Measurements from ENCODE around the gene CNDP2. TPM values are rescaled to one million over a fixed set of nuclear protein-coding genes. Genes with fewer than 3 reads are reported as not detected.

The CNDP2 gene
- total and polyA plus RNA-seq, 8 donors, result 65.7 to 196 (median 94.4) TPM

DNA sequence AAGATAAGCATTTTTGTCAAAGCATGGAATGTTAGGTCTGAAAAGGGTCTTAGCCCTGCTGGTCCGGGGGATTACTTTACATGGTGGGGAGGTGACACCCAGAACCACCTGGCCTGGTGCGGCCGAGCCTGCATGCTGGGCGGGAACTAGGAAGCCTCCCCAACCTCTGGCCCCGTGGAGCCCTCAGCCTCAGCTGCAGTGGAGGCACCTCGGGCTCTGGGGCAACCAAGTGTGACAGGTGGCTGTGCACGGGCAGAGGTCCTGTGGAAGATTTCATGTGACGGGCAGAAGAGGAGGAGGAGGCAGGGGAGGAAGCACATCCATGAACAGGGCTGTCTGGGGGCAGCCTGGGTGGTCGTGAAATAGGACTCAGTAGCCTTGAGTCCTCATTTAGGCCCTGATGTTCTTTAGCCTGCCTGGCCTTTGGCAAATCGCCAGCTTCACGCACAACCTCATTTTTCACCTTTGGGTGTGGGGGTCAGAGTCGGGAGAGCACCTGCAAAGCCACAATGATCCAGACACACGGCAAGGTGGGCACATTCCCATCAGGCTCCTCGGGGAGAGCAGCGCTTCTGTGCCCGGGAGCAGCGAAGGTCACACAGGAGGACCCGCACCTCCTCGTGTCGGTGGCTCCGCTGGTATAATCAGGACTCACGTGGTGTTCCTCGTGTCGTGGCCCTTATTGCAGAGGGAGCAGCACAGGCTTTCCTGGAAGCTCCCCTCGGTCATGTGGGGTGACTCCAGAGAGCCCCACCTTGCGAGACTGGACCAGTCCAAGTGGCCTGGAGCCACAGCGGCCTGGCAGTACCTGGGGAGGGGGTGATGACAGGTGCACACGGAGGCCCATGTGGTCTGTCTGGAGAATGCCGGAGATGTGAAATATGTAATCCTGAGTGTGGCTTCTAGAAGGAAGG lies 13.9 kb downstream of the CNDP2 start:
- no peak for DNase-seq
- intact Hi-C loops (cut with DNase I), result loop anchor here in 1 of 3 donors (10.0 kb wide), 1 partner anchor 45 kb away; no protein-coding TSS in a partner anchor
- H3K4me3 ChIP-seq, result no peak overlapping the region
- WGBS, 2 donors, result 82 to 86% methylated on average over 29 of the region's 29 CpGs
- no peaks in the 10 kb centered on the region for H3K27me3 ChIP-seq
- no peak overlapping the region for H3K27ac ChIP-seq
- H3K36me3 ChIP-seq, result peaks cover 0 to 67% (median 11%) of the 10 kb centered on the region in 3 donors
- peaks cover 28 to 33% (median 29%) of the 10 kb centered on the region in 3 donors for H3K4me1 ChIP-seq
- ATAC-seq, result no peak
- FAIRE-seq, result no peak
- no peaks in the 10 kb centered on the region for H3K9me3 ChIP-seq
- TF ChIP-seq, protein P1, sequence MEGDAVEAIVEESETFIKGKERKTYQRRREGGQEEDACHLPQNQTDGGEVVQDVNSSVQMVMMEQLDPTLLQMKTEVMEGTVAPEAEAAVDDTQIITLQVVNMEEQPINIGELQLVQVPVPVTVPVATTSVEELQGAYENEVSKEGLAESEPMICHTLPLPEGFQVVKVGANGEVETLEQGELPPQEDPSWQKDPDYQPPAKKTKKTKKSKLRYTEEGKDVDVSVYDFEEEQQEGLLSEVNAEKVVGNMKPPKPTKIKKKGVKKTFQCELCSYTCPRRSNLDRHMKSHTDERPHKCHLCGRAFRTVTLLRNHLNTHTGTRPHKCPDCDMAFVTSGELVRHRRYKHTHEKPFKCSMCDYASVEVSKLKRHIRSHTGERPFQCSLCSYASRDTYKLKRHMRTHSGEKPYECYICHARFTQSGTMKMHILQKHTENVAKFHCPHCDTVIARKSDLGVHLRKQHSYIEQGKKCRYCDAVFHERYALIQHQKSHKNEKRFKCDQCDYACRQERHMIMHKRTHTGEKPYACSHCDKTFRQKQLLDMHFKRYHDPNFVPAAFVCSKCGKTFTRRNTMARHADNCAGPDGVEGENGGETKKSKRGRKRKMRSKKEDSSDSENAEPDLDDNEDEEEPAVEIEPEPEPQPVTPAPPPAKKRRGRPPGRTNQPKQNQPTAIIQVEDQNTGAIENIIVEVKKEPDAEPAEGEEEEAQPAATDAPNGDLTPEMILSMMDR (IDR thresholded peaks at IDR 0.05), result no peak

DNA sequence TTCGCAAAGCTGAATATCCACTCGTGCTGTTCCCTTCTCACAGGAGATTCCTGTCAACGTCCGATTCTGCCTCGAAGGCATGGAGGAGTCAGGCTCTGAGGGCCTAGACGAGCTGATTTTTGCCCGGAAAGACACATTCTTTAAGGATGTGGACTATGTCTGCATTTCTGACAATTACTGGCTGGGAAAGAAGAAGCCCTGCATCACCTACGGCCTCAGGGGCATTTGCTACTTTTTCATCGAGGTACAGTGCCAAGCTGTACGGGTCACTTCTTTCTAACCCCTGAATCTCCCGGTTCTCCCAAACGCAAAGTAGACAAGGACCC lies 14.6 kb downstream of the CNDP2 start:
- H3K4me1 ChIP-seq, result peaks cover 28 to 33% (median 29%) of the 10 kb centered on the region in 3 donors
- WGBS, 2 donors, result 88 to 91% methylated on average over 12 of the region's 12 CpGs

DNA sequence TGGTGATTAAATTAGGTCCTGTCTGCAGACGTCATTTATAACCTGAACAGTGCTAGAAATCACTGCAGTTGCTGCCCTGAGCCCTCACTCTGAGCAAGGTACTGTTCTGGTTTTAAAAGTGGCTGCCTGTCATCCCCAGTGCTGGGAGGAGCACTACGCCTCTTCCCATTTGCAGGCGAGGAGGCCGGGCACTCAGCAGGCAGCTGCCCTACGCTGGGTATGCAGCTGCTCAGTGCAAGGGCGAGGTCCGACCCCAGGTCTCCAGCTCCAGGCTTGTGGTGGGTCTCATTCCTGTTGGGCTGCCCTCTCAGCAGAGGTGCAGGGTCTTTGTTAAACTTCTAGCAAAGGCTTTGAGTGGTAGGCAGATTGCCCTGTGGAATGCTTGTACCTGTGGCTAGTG lies 15.7 kb downstream of the CNDP2 start:
- Histone ChIP-seq H3K4me3 (no peak overlapping the region), H3K27me3 (no peaks in the 10 kb centered on the region), H3K4me1 (peaks cover 25 to 31% (median 27%) of the 10 kb centered on the region in 3 donors), H3K27ac (peak overlapping the region in 3 of 4 donors; percentile 28 to 43 (median 37)), H3K36me3 (peaks cover 0 to 74% (median 14%) of the 10 kb centered on the region in 3 donors), H3K9me3 (no peaks in the 10 kb centered on the region)
- 58 to 71% methylated on average over 7 of the region's 7 CpGs for WGBS, 2 donors
- TF ChIP-seq, protein P1 (IDR thresholded peaks at IDR 0.05), result no peak
- intact Hi-C loops (cut with DNase I), result no loop called here
- no peak for DNase-seq
- no peak for FAIRE-seq
- peak in 1 of 4 donors; percentile 1 for ATAC-seq

More for the DNA sequence above, 14.6 kb downstream of the CNDP2 start:
- Histone ChIP-seq H3K9me3 (no peaks in the 10 kb centered on the region), H3K4me3 (no peak overlapping the region), H3K36me3 (peaks cover 0 to 73% (median 11%) of the 10 kb centered on the region in 3 donors), H3K27me3 (no peaks in the 10 kb centered on the region), H3K27ac (no peak overlapping the region)
- TF ChIP-seq, protein P1 (IDR thresholded peaks at IDR 0.05), result no peak
- FAIRE-seq (no peak), ATAC-seq (no peak), DNase-seq (no peak)
- intact Hi-C loops (cut with DNase I), result no loop called here

DNA sequence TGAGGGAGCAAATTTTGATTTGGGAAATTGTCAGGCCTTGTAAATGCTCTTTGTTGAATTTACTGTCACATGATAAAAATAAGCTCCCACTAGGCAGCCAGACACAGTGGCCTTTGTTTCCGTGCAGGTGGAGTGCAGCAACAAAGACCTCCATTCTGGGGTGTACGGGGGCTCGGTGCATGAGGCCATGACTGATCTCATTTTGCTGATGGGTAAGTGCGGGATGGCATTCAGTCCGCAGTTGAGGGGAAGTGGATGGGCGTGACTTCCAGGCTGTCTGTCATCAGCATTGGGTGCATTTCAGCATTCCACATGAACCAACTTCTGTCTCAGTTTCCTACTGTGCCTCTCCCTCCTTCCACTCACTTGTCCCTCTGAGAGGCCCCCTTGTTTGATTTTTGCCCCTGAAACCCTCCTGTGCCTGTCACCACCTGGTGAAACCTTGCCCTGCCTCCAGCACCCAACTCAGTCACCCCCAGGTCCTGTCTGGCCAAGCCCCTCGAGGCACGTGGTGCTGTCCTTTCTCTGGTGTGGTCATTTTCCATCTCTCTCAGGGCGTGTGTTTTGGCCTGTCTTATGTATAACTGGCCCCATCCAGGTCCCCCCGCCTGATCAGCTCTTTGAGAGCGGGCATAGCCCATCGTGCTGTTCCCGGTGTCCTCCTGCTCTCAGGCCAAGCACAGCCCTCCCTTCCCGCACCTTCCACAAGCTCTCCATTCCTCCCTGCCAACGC lies 16.3 kb downstream of the CNDP2 start:
- FAIRE-seq (no peak), ATAC-seq (peak in 1 of 4 donors; percentile 4), DNase-seq (no peak)
- Histone ChIP-seq H3K27me3 (no peaks in the 10 kb centered on the region), H3K9me3 (no peaks in the 10 kb centered on the region), H3K4me1 (peaks cover 18 to 25% (median 21%) of the 10 kb centered on the region in 3 donors), H3K36me3 (peaks cover 0 to 74% (median 15%) of the 10 kb centered on the region in 3 donors), H3K4me3 (no peak overlapping the region), H3K27ac (peak overlapping the region in 3 of 4 donors; percentile 1 to 37 (median 28))
- TF ChIP-seq, protein P1 (IDR thresholded peaks at IDR 0.05), result no peak
- intact Hi-C loops (cut with DNase I), result no loop called here
- WGBS, 2 donors, result 80 to 81% methylated on average over 15 of the region's 15 CpGs
